CD4-positive, CD25-positive, alpha-beta regulatory T cell (primary cell): ENCODE results near the gene C1orf141. TPM values are rescaled to one million over a fixed set of nuclear protein-coding genes. Genes with fewer than 3 reads are reported as not detected.
A peak's percentile ranks its signal among the peaks of the same experiment; 100 is the strongest.

Experiments
- ATAC-seq, 2 donors: fragments of 150-1000 bp; cut with Tn5 transposase; one replicate each; pipeline ENCODE4 v1.10.0; 2021; ENCODE audit warnings: low read depth in 2 of 2, moderate number of reproducible peaks in 2 of 2, moderate library complexity in 1 of 2
- DNase-seq, 3 donors: peaks; one replicate each; pipeline versions ENCODE4 v3.0.0 to v3.0.0-alpha.2; 2012 to 2022; ENCODE audit warnings: mixed read lengths in 1 of 3
- H3K27ac ChIP-seq: one replicate; pipeline ENCODE4 v1.7.0; 2013; ENCODE audit warnings: mild to moderate bottlenecking, low read length; ENCODE audit not compliant: insufficient read depth, poor library complexity, severe bottlenecking
- H3K27me3 ChIP-seq: one replicate; pipeline ENCODE4 v1.7.0; 2013; ENCODE audit warnings: low read length; ENCODE audit not compliant: control insufficient read depth, insufficient read depth
- H3K36me3 ChIP-seq: one replicate; pipeline ENCODE4 v1.7.0; 2013; ENCODE audit warnings: mild to moderate bottlenecking, low read length, moderate library complexity; ENCODE audit not compliant: control insufficient read depth, insufficient read depth
- H3K4me1 ChIP-seq: 2 replicates; pipeline ENCODE4 v1.7.0; 2013; ENCODE audit warnings: mild to moderate bottlenecking, low read length; ENCODE audit not compliant: insufficient read depth, control insufficient read depth, poor library complexity, severe bottlenecking
- H3K4me3 ChIP-seq: one replicate; pipeline ENCODE4 v1.7.0; 2013; ENCODE audit warnings: low read depth, mild to moderate bottlenecking, low read length, moderate library complexity
- H3K9me3 ChIP-seq, 2 experiments: 1 replicate in 1 of 2; 2 replicates in 1 of 2; pipeline ENCODE4 v1.7.0; 2013; ENCODE audit warnings: low read length in 2 of 2, mild to moderate bottlenecking in 1 of 2, moderate library complexity in 1 of 2; ENCODE audit not compliant: control insufficient read depth in 2 of 2
- H3K27ac Mint-ChIP-seq, 3 donors: one replicate each; pipeline ENCODE4 v1.8.0; 2020 to 2022; ENCODE audit warnings: mild to moderate bottlenecking in 3 of 3, mixed read lengths in 3 of 3, moderate library complexity in 2 of 3
- H3K27me3 Mint-ChIP-seq: one replicate; pipeline ENCODE4 v1.8.0; 2022; ENCODE audit warnings: mild to moderate bottlenecking, mixed read lengths
- H3K36me3 Mint-ChIP-seq: one replicate; pipeline ENCODE4 v1.8.0; 2020; ENCODE audit warnings: mixed read lengths
- H3K4me1 Mint-ChIP-seq, 4 donors: one replicate each; pipeline ENCODE4 v1.8.0; 2020 to 2022; ENCODE audit warnings: mixed read lengths in 4 of 4, mild to moderate bottlenecking in 1 of 4
- H3K4me3 Mint-ChIP-seq, 4 donors: one replicate each; pipeline ENCODE4 v1.8.0; 2020 to 2022; ENCODE audit warnings: mild to moderate bottlenecking in 4 of 4, mixed read lengths in 4 of 4, moderate library complexity in 3 of 4
- H3K9me3 Mint-ChIP-seq, 7 donors: one replicate each; pipeline ENCODE4 v1.8.0; 2020 to 2022; ENCODE audit warnings: mixed read lengths in 7 of 7, mild to moderate bottlenecking in 3 of 7, moderate library complexity in 2 of 7
- polyA plus RNA-seq, 4 donors: library from polyadenylated mRNA; unstranded; fragments of 300-500 nt; fragmentation: Illumina TruSeq; gene quantifications; one replicate each; pipeline ENCODE4 v1.2.3, GENCODE V29; 2021
- total RNA-seq: library from RNA; stranded (reverse); gene quantifications from one replicate; pipeline ENCODE4 v1.2.3, GENCODE V29; 2022

C1orf141 gene
- total and polyA plus RNA-seq, 5 donors from 2014 or later: not detected

- Mint-ChIP-seq H3K9me3 (peaks cover 0 to 5% (median 0%) of the 10 kb centered on the region in 7 donors), H3K4me3 (no peak overlapping the region)
Measured at GRCh38 chr1:67169932-67170331, 35.2 kb upstream of the C1orf141 start.

GRCh38 chr1:67169496-67169895, 34.7 kb upstream of the C1orf141 start:
- DNase-seq: no peak
- Histone ChIP-seq H3K27ac (no peak overlapping the region), H3K9me3 (no peaks in the 10 kb centered on the region), H3K36me3 (no peaks in the 10 kb centered on the region), H3K4me3 (no peak overlapping the region), H3K27me3 (no peaks in the 10 kb centered on the region), H3K4me1 (peaks cover 25% of the 10 kb centered on the region)
- no peaks in the 10 kb centered on the region for H3K36me3 Mint-ChIP-seq
- no peak overlapping the region for H3K27ac Mint-ChIP-seq
- ATAC-seq: no peak
- H3K4me3 Mint-ChIP-seq: no peak overlapping the region
- peaks cover 0 to 5% (median 0%) of the 10 kb centered on the region in 7 donors for H3K9me3 Mint-ChIP-seq
- peaks cover 26 to 59% (median 30%) of the 10 kb centered on the region in 4 donors for H3K4me1 Mint-ChIP-seq
- no peaks in the 10 kb centered on the region for H3K27me3 Mint-ChIP-seq

More at GRCh38 chr1:67169932-67170331, 35.2 kb upstream of the C1orf141 start:
- H3K36me3 Mint-ChIP-seq: no peaks in the 10 kb centered on the region
- Histone ChIP-seq H3K4me3 (no peak overlapping the region), H3K4me1 (peaks cover 25% of the 10 kb centered on the region), H3K27me3 (no peaks in the 10 kb centered on the region), H3K27ac (no peak overlapping the region), H3K36me3 (no peaks in the 10 kb centered on the region), H3K9me3 (no peaks in the 10 kb centered on the region)
- peaks cover 22 to 55% (median 30%) of the 10 kb centered on the region in 4 donors for H3K4me1 Mint-ChIP-seq
- no peaks in the 10 kb centered on the region for H3K27me3 Mint-ChIP-seq
- ATAC-seq (no peak), DNase-seq (no peak)
- H3K27ac Mint-ChIP-seq: no peak overlapping the region

GRCh38 chr1:67166196-67166595, 31.4 kb upstream of the C1orf141 start, which contains the start of gene IL23R:
IL23R (plus strand) TSS chr1:67166454; CDS start chr1:67168121, 1,667 bp downstream.
- H3K4me1 Mint-ChIP-seq: peaks cover 21 to 49% (median 27%) of the 10 kb centered on the region in 4 donors
- H3K4me3 Mint-ChIP-seq: peak within 1 kb of the TSS in 2 of 4 donors; percentile 1 to 3

GRCh38 chr1:67165468-67166041, 30.8 kb upstream of the C1orf141 start:
- ATAC-seq: no peak
- no peak overlapping the region for H3K27ac Mint-ChIP-seq

More at GRCh38 chr1:67166196-67166595, 31.4 kb upstream of the C1orf141 start, which contains the start of gene IL23R:
- Histone ChIP-seq H3K36me3 (no peaks in the 10 kb centered on the region), H3K4me3 (peak within 1 kb of the TSS; percentile 21), H3K9me3 (no peaks in the 10 kb centered on the region), H3K27me3 (no peaks in the 10 kb centered on the region), H3K27ac (peak within 1 kb of the TSS; percentile 19), H3K4me1 (peaks cover 19% of the 10 kb centered on the region)
- no peaks in the 10 kb centered on the region for H3K27me3 Mint-ChIP-seq
- ATAC-seq (peak; percentile 26 to 40), DNase-seq (peak; percentile 10 to 59 (median 27))
- peak within 1 kb of the TSS in 2 of 3 donors; percentile 6 to 63 for H3K27ac Mint-ChIP-seq
- H3K36me3 Mint-ChIP-seq: no peaks in the 10 kb centered on the region
- peaks cover 0 to 5% (median 0%) of the 10 kb centered on the region in 7 donors for H3K9me3 Mint-ChIP-seq

GRCh38 chr1:67162954-67163353, 28.2 kb upstream of the C1orf141 start:
- Histone ChIP-seq H3K27me3 (no peaks in the 10 kb centered on the region), H3K4me3 (no peak overlapping the region), H3K27ac (no peak overlapping the region), H3K9me3 (no peaks in the 10 kb centered on the region), H3K4me1 (peaks cover 4% of the 10 kb centered on the region), H3K36me3 (no peaks in the 10 kb centered on the region)
- Mint-ChIP-seq H3K27ac (peak overlapping the region in 2 of 3 donors; percentile 38 to 39), H3K4me1 (peaks cover 16 to 29% (median 17%) of the 10 kb centered on the region in 4 donors), H3K9me3 (peaks cover 0 to 5% (median 0%) of the 10 kb centered on the region in 7 donors), H3K4me3 (no peak overlapping the region), H3K27me3 (no peaks in the 10 kb centered on the region), H3K36me3 (no peaks in the 10 kb centered on the region)
- ATAC-seq (peak; percentile 58 to 65), DNase-seq (peak in 1 of 3 donors; percentile 63)

More at GRCh38 chr1:67165468-67166041, 30.8 kb upstream of the C1orf141 start:
- no peaks in the 10 kb centered on the region for H3K9me3 ChIP-seq
- Mint-ChIP-seq H3K4me3 (no peak overlapping the region), H3K27me3 (no peaks in the 10 kb centered on the region), H3K9me3 (peaks cover 0 to 5% (median 0%) of the 10 kb centered on the region in 7 donors), H3K4me1 (peaks cover 15 to 43% (median 21%) of the 10 kb centered on the region in 4 donors), H3K36me3 (no peaks in the 10 kb centered on the region)
- H3K4me3 ChIP-seq: no peak overlapping the region
- H3K4me1 ChIP-seq: peaks cover 13% of the 10 kb centered on the region
- DNase-seq: no peak
- no peaks in the 10 kb centered on the region for H3K27me3 ChIP-seq
- H3K27ac ChIP-seq: no peak overlapping the region
- H3K36me3 ChIP-seq: no peaks in the 10 kb centered on the region

- Histone ChIP-seq H3K36me3 (no peaks in the 10 kb centered on the region), H3K27me3 (no peaks in the 10 kb centered on the region), H3K27ac (no peak overlapping the region), H3K4me3 (no peak overlapping the region), H3K9me3 (no peaks in the 10 kb centered on the region), H3K4me1 (peaks cover 4% of the 10 kb centered on the region)
- H3K27ac Mint-ChIP-seq: no peak overlapping the region
- no peaks in the 10 kb centered on the region for H3K36me3 Mint-ChIP-seq
- no peaks in the 10 kb centered on the region for H3K9me3 Mint-ChIP-seq
- no peak overlapping the region for H3K4me3 Mint-ChIP-seq
- ATAC-seq (no peak), DNase-seq (no peak)
- H3K4me1 Mint-ChIP-seq: peaks cover 11 to 13% (median 12%) of the 10 kb centered on the region in 4 donors
- no peaks in the 10 kb centered on the region for H3K27me3 Mint-ChIP-seq
Measured at GRCh38 chr1:67159233-67159632, 24.5 kb upstream of the C1orf141 start.

- ATAC-seq: no peak
- H3K27ac Mint-ChIP-seq: no peak overlapping the region
- no peaks in the 10 kb centered on the region for H3K9me3 Mint-ChIP-seq
Measured at GRCh38 chr1:67158401-67158800, 23.6 kb upstream of the C1orf141 start.

GRCh38 chr1:67150931-67151330, 16.2 kb upstream of the C1orf141 start:
- Mint-ChIP-seq H3K9me3 (peaks cover 0 to 2% (median 0%) of the 10 kb centered on the region in 7 donors), H3K36me3 (no peaks in the 10 kb centered on the region), H3K4me1 (peaks cover 7 to 22% (median 13%) of the 10 kb centered on the region in 4 donors), H3K27ac (no peak overlapping the region), H3K27me3 (no peaks in the 10 kb centered on the region), H3K4me3 (no peak overlapping the region)
- no peak for ATAC-seq
- no peak overlapping the region for H3K4me3 ChIP-seq
- H3K9me3 ChIP-seq: no peaks in the 10 kb centered on the region
- H3K27me3 ChIP-seq: no peaks in the 10 kb centered on the region
- DNase-seq: no peak
- no peak overlapping the region for H3K27ac ChIP-seq
- H3K4me1 ChIP-seq: peaks cover 8% of the 10 kb centered on the region
- H3K36me3 ChIP-seq: no peaks in the 10 kb centered on the region

More at GRCh38 chr1:67158401-67158800, 23.6 kb upstream of the C1orf141 start:
- no peak for DNase-seq
- H3K27me3 Mint-ChIP-seq: no peaks in the 10 kb centered on the region
- no peak overlapping the region for H3K4me3 Mint-ChIP-seq
- peaks cover 4% of the 10 kb centered on the region for H3K4me1 ChIP-seq
- H3K36me3 ChIP-seq: no peaks in the 10 kb centered on the region
- no peaks in the 10 kb centered on the region for H3K27me3 ChIP-seq
- no peaks in the 10 kb centered on the region for H3K9me3 ChIP-seq
- H3K4me1 Mint-ChIP-seq: peaks cover 7 to 11% (median 7%) of the 10 kb centered on the region in 4 donors
- no peak overlapping the region for H3K27ac ChIP-seq
- no peaks in the 10 kb centered on the region for H3K36me3 Mint-ChIP-seq
- no peak overlapping the region for H3K4me3 ChIP-seq
